HG02840 (cell line): ENCODE measurements around the gene IL18RAP.

Source experiments
- ATAC-seq: cut with Tn5 transposase; IDR thresholded peaks from one replicate; pipeline ENCODE4 v1.9.1; 2021; ENCODE audit warnings: mild to moderate bottlenecking, moderate library complexity, moderate number of reproducible peaks; ENCODE audit not compliant: unreplicated experiment, low FRiP score

The IL18RAP gene

DNA sequence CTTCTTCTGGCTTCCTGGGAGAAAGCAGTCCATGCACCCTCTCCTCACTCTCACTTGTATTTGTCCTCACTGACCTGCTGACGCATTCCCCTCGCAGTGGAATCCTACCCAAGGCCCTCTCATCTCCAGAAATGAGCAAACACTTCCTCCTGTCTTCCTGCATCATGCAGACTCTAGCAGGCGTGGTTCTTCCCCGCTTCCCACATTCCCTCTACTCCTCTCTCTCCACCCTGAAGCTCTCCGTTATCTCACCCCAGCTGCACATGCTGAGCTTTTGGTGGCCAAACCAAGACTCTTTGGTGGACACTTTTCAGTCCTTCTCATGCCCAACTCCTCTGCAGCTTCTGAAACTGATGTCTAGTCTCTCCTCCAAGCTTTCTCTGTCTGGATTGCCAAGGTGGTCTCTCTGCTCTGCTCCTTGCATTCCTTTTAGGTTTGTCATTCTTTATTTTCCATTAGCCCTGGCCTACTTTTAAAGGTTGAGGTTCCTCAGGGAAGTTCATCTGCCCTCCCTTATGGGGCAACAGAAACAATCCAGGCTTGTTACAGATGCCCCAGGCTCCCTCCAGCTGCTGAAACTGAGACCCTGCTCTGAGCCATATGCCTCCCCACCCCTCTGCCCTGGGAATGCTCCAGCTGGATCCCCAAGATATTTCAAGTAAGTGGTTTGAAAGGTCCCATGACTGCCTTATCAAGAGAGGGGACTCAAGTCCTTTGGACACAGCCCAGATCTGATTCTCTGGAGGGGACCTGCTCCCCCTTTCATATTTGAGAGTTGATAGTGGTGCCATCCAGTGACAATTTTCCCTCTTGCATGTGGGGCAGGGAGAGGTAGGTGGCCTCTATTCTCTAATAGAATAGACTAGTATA, 835 bp upstream of the IL18RAP start:
- ATAC-seq = no peak

DNA sequence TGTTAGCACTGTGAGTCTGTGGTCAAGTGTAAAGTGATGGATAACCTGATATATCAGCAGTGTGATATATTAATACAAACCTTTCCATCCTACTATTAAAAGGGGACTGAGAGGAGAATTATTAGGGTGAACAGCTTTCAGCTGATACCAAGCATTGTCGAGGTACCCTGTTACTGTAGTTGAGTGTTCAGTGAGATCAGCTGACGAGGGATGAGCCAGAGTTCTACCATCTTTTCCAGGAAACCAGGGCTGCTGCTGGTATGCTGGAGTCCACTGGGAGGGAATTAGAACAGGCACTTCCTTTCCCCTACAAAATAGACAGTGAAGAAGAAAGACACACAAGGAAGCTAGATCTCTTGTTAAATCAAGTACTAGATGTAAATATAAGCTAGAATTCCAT, 408 bp downstream of the IL18RAP start:
- ATAC-seq = no peak

DNA sequence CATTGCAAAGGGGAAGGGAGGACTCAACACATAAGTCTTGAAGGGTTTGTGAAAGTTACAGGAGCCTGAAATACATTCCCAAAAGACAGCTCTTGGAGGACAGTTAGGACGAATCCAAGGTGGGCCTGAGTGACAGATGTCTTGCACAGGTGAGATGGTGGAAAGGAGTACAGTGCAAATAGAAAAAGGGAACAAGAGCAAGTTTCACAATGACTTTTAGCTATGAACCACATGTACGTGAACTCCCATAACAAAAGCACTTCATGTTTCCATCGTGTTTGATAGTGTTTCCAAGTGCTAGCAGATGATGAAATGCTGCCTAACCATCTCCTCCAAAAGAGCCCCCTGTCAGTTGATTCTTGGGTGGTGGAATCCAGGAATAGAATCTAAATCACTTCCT, 1.8 kb downstream of the IL18RAP start:
- peak; percentile 80 for ATAC-seq

DNA sequence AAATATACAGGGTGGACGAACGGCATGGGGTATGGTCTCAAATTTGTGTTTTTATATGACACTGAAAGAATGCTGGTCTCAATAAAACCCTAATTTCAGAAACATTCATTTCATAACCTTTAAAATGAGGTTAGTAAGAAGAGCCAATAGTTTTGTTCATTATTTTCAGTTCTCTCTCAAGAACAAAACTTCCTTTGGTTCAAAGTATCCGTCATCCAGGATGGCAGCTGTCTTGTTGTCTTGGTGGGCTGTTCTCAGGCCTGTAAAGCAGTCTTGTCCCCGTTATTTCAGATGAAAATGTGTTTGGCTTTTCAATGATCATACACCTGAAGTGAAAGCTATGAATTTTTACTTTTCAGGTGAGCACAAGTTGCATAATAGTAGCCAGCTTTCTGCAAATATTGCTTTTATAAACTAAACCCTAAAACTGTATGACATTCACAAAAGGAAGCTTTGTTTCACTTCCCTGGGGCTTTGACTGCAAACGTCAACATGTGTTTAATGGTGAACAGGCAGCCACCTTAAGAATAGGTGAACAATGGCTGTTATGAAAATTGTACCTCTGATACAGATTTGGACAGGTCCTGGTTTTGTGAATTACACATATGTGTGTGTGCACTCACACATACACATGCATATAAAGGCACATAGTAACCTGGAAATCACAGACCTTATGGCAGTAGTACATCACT, 2.6 kb downstream of the IL18RAP start:
- ATAC-seq = no peak

DNA sequence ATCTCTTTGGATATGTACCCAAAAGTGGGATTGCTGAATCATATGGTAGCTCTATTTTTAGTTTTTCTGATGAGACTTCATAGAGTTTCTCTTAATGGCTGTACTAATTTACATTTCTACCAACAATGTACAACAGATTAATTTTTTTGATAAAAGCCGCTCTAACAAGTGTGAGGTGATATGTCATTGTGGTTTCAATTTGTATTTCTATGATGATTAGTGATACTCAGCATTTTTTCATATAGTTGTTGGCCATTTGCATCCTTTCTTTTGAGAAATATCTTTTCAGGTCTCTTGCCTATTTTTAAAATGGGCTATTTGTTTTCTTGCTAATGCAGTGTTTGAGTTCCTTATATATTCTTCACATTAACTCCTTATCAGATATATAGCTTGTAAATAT, 4.3 kb downstream of the IL18RAP start:
- no peak for ATAC-seq

DNA sequence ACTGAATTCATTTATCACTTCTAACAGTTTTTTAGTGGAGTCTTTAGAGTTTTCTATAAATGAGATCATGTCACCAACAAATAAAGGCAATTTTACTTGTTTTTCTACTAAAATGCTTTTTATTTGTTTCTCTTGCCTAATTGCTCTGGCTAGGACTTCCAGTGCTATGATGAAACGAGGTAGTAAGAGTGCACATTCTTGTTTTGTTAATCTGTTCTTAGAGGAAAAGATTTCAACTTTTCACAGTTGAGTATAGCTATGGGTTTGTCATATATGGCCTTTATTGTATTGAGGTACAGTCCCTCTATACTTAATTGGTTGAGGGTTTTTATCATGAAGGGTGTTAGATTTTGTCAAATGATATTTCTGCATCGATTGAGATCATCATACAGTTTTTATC, 5.6 kb downstream of the IL18RAP start:
- no peak for ATAC-seq

DNA sequence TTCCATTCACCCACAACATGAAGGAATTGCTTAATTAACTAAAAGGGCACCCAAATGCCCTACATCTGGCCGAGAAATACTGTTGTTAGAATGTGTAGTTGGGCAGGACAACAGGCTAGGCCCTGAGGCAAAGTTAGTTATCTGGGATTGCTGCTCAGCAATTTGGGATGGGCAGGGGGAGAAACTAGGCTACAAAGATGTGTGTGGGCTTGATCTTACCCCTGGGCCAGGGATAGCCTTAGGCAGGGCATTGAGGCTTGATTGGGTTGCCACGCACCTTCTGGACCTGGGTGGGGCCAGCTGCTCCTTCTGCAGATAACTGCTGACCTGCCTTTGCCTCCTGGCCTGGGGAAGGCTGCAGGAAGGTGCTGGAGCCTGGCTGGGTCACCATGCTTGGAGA, 9.4 kb downstream of the IL18RAP start:
- ATAC-seq = no peak

DNA sequence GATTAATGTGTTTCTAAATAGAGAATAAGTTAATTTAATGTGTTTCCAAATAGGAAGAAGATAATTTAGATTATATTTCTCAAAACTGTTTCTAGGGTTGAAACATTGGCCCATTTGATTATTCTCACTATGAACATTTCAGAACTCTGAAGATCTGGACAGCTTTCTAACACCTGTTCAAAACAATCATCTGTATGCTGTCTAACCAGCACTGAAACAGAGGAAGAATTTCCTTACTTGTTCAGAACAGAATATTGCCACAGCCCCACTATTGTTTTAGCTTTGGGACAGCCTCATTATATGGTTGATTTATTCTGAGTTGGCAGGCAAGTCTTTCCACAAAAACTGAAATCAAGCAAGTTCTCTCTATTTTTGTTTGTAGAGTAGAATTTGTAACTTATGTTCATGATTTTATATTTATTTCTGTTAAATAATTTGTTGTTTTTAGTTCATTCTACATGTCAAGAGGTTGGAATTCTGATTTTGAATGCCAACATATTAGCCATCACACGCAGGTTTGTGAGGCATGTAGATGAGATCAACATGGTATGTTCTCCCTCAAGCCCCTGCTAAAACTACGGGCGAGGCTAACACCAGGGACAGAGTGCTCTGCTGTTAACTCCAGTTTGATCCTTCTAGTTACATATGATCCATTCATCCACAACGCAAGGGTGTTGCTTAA, 11.2 kb downstream of the IL18RAP start:
- no peak for ATAC-seq

DNA sequence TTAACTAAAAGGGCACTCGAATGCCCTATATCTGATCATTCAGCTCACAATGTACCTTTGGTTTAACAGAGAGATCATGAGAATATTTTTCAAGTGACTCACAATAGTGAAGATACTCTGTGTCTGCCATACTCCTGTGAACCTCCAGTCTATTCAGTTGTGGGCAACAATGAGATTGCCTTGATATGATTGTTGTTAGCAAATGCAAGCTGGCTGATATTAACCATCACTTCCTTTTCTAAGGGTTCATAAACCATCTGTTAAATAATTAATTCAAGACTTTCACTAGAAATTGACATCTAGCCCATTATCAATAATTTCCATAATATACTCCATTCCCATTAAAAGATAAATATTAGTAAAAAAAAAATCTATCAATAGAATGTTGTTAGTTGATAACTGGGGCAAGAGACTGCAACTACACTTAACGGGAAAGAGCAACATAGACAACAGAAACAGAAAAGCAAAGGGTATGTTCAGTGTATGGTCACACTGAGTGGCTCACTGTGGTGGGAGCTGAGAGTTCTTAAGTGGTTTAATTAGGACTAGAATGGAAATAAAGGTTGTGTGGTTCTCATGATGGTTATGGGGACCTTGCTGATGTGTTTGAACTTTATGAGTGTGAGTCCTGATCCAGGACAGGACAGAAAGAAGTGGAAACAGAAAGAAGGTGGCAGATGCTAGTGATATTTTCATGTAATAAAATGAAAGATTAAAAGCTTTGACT, 11.9 kb downstream of the IL18RAP start:
- ATAC-seq = no peak

DNA sequence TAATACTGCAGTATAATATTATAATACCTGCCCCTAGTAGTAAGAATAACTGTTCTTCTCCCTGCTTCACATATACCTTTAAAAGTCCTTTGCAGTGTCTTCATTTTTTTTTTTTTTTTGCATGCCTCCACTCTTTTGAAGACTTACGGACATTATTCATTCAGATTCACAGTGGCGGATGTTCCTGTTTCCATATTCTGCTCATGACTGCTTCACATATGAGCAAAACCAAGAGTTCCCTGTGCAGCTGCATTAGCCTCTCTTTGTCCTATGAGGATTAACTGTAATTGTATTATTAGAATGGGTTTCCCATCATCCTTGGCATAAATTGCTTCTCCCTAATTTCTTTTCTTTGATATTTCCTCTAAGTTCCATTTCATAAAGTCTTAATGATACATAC, 12.8 kb downstream of the IL18RAP start:
- ATAC-seq = no peak

DNA sequence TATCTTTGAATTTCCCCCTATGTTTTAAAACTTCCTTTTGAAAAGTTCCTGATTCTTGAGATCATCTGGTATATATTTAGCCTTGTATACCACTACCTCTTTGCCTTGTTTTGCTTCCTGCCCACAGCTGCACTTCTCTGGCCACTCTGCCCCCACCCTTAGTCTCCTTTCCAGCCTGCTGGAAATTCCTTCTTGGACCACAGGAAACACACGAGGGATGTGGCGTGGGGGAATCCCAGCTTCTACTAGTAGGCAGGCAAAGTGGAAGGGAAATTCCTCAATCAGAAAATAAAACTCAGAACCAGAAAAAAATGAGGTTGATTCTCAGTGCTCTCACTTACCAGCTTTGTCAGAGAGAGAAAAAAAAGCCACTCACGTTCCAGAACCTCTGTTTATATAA, 13.4 kb downstream of the IL18RAP start:
- ATAC-seq = no peak

DNA sequence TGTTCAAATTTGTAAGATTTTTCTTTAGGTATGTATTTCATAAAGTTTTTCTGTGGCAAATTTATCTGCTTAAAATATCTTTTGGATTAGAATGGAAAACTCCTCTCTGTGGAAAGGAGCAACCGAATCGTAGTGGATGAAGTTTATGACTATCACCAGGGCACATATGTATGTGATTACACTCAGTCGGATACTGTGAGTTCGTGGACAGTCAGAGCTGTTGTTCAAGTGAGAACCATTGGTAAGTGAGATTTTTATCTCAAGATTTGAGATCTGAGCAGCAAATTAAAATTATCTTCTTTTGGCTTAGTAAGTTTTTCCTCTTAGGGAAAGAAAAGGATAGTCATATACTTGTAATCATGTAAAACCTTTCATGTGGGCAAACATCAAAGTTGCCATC, 14.2 kb downstream of the IL18RAP start:
- no peak for ATAC-seq

DNA sequence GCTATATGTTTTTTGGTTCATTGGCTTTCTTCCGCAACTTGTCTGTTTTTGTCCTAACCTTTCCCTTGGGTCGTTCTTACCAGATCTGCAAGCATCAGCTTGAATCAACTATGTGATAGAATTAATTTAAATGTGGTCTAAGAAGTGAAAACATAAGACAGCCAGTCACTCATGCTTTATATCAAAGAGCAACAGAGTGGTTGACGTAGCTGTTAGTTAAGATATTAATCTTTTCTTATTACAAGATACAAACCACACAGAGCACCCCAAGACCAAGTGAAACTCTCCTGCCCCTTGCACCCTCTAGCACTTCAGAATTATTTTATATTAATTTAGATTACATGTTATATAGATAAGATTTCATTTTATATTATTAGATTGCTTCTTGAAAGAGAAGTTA, 15.2 kb downstream of the IL18RAP start:
- ATAC-seq = no peak

DNA sequence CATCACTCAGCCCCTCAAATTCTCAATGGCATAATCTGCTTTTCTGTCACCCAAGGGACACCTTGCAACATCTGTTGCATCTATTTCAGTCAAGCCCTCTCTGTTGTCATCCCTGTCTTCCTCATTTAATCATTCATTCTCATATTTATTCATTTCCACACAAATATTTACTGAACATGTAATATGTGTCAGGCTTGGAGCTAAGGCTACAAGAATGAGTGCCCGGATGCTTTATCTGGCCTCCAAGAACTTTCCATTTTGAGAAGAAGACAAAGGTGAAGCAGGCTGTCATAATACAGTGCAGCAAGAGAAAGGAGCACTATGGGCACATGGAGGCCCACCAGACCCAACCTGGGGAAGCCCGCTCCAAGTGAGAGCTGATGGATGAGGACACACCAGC, 15.6 kb downstream of the IL18RAP start:
- ATAC-seq = no peak

DNA sequence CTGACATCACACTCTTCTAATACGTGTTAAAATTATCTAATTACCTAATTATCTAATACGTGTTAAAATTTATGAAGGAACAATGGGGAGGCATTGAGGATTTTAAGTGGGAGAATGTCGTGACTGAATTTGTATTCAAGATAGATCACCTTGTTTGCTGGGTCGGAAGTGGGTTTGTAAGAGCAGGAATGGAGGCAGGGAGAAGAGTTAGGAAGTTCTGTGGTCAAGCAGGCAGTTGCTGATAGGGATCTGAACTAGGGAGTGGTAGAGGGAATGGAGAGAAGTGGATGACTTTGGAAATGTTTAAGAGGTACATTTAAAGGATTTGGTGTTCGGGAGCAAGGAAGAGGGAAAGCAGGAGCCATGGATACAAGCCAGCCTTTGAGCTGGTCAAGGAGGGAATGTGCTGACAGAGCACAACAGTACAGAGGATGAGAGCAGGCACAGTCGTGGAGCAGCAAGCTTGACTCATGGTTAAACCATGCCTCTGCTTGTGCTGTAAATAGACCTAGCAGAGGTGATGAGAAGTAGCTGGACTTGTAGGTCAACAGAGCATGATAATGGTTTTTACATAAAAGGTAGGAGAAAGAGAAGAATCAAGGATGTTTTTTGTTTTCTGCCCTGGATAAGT, 16.2 kb downstream of the IL18RAP start:
- ATAC-seq = no peak

DNA sequence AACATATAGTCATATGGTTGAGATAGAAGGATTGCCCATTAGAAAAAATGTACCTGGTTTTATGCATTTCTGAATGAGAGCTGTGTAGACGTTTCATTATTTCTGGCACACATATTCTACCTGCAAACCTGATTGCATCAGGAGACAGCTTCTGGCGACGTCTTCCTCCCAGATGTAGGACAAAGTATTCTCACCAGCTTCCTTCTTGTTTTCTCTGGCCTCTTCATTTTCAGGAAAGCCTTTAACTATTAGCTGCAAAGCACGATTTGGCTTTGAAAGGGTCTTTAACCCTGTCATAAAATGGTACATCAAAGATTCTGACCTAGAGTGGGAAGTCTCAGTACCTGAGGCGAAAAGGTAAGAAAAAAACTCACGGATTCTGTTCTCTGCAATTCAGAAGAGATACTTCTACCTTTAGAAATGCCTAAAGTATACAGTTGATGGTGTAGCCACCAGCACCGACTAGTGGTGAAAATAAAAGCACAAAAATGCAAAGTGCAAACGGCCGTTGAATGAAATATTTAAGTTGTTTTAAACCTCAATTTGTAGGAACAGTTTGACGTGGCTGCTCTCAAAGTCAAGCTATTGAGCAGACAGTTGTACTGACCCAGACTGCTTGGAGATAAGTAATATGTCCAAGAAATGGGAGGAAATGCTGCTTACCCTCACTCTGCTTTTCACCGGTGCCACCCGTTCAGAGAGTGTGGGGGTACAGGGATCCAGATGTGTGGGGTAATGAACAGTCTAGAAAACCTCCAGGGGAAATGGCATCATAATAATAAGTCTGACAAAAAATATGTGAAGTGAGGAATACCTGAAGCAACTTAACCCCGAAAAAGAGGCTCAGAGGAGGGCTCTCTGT, 20.2 kb downstream of the IL18RAP start:
- no peak for ATAC-seq

DNA sequence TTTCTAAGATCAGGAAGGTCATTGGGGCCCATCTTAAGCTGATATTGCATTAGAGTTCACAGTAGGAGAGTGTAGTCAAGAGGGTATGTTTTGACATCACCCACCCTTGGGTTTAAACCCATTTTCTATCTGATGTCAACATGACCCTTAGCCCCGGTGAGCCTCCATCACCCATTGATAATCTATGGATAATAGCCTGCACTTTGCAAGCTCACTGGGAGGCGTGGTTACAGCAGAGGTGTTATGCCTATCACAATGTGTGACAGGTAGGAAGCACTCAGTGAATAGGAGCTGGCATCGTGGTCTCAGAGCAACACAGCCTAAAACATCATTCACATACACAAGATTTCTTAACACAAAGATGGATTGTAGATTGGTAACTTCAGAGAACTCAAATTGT, 21.3 kb downstream of the IL18RAP start:
- ATAC-seq = no peak

DNA sequence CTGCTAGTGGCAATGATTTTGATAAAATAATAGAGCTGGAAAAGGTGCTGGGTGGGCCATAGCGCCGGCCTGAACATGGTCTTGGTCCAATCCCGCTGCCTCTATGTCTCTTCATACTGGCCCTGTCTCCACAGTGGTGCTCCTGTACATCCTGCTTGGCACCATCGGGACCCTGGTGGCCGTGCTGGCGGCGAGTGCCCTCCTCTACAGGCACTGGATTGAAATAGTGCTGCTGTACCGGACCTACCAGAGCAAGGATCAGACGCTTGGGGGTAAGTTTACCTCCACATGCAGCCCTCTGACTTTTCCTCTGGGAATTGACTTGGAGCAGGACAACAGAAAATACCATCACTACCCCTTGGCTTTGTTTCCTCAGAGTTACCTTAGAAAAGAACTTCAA, 24.0 kb downstream of the IL18RAP start:
- no peak for ATAC-seq

DNA sequence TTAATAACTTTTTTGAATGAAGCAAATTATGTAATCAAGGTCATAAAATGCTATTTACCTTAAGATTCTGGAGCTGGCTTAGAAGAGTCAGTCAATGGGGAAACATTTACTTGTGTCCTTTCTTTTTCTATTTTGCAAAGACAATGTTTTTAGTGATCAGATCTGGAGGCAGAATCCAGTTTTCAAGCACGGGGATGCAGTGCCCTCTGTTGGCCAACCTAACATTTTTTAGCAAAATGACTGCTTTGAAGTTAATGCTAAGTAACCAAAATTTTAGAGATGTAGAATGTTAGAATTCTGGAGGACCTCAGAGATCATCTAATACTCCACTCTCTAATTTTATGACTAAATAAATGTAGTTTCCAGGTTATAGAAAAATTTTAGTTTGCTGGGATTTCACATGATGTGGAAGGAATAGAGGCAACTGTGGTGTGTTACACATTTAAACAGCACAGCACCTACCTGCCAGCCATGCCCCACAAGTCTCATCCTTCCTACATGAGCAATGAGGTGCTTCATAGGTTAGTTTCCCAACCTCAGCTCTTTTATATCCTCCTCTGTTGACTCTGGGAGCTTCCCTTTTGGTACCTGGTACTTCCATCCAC, 26.5 kb downstream of the IL18RAP start:
- ATAC-seq = no peak
